GM12878 (cell line): ENCODE results near the gene SLCO3A1. TPM values are rescaled to one million over a fixed set of nuclear protein-coding genes. Genes with fewer than 3 reads are reported as not detected.

Experiments
- ATAC-seq: fragments of 200-7000 bp; cut with Tn5 transposase; 3 replicates; pipeline ENCODE4 v1.9.1; 2020; ENCODE audit warnings: mild to moderate bottlenecking, moderate library complexity
- BruUV-seq: library from RNA; stranded (reverse); fragments of 400-500 nt; replicated peaks from 2 replicates; lab custom pipeline; 2021; lab: Mats Ljungman, UMichigan
- CTCF ChIA-PET: fragments of 300-600 bp; sonication (Branson Sonifier 250); formaldehyde crosslinking; extraction: SDS; loops from one replicate; lab custom pipeline; 2021; ENCODE audit warnings: inconsistent platforms; lab: Yijun Ruan, JAX
- POLR2A ChIA-PET: fragments of 350-600 bp; formaldehyde crosslinking; extraction: SDS; loops from one replicate; lab custom pipeline; 2021; ENCODE audit warnings: inconsistent platforms; lab: Charles Lee
- RAD21 ChIA-PET: fragments of 300-600 bp; sonication (Branson Sonifier 250); formaldehyde crosslinking; loops from one replicate; lab custom pipeline; 2023; ENCODE audit warnings: antibody characterized with exemption; ENCODE audit not compliant: unreplicated experiment; lab: Charles Lee
- SMC1A ChIA-PET: fragments of 300-600 bp; sonication (Branson Sonifier 250); formaldehyde crosslinking; loops from one replicate; lab custom pipeline; 2023; ENCODE audit not compliant: unreplicated experiment, uncharacterized antibody; lab: Charles Lee
- DNase-seq: peaks from one replicate; pipeline ENCODE4 v3.0.0-alpha.2; 2011; ENCODE audit warnings: low read depth, low spot score
- FAIRE-seq: peaks from 3 replicates; lab custom pipeline; 2011; peaks lifted over from hg19 to GRCh38; lab: Jason Lieb, UNC
- H2AFZ ChIP-seq: 2 replicates; pipeline ENCODE4 v1.6.0; 2011; ENCODE audit warnings: low read depth, low read length, control low read depth; ENCODE audit not compliant: control insufficient read depth
- H3K27ac ChIP-seq: 2 replicates; pipeline ENCODE4 v1.5.1; 2011; ENCODE audit warnings: control low read depth; ENCODE audit not compliant: control insufficient read depth, insufficient read depth
- H3K27me3 ChIP-seq, 2 experiments: replicated peaks in 1 of 2; 2 replicates each; pipeline versions ENCODE4 v1.6.0 to v1.6.1; 2011; ENCODE audit warnings: low read length in 1 of 2; ENCODE audit not compliant: control insufficient read depth in 2 of 2, insufficient read depth in 2 of 2
- H3K36me3 ChIP-seq, 2 experiments: 2 replicates each; pipeline ENCODE4 v1.5.1; 2011; ENCODE audit warnings: low read length in 1 of 2; ENCODE audit not compliant: control insufficient read depth in 2 of 2, insufficient read depth in 2 of 2
- H3K4me1 ChIP-seq: 2 replicates; pipeline ENCODE4 v1.6.1; 2011; ENCODE audit warnings: mild to moderate bottlenecking, low read length, moderate library complexity, mixed read lengths; ENCODE audit not compliant: control insufficient read depth, insufficient read depth
- H3K4me2 ChIP-seq: 2 replicates; pipeline ENCODE4 v1.6.0; 2011; ENCODE audit warnings: control low read depth; ENCODE audit not compliant: control insufficient read depth, insufficient read depth
- H3K4me3 ChIP-seq: fragments of 200-600 bp; sonication (generic); 2 replicates; pipeline ENCODE4 v1.5.1; 2016
- H3K79me2 ChIP-seq: 2 replicates; pipeline ENCODE4 v1.6.0; 2011; ENCODE audit warnings: low read length; ENCODE audit not compliant: control insufficient read depth, insufficient read depth
- H3K9ac ChIP-seq: 2 replicates; pipeline ENCODE4 v1.8.0; 2011; ENCODE audit warnings: low read length, control low read depth, mixed read lengths; ENCODE audit not compliant: control insufficient read depth, insufficient read depth
- H3K9me3 ChIP-seq: replicated peaks from 3 replicates; pipeline ENCODE4 v1.5.1; 2011; ENCODE audit warnings: mild to moderate bottlenecking, low read length; ENCODE audit not compliant: control insufficient read depth, insufficient read depth
- H4K20me1 ChIP-seq: 2 replicates; pipeline ENCODE4 v1.6.0; 2011; ENCODE audit not compliant: control insufficient read depth, insufficient read depth
- ASH2L ChIP-seq: fragments of 300-600, 200-600 bp; sonication (generic); IDR thresholded peaks from 2 replicates; pipeline ENCODE4 v1.6.1; 2017; ENCODE audit warnings: low read depth, mild to moderate bottlenecking, borderline replicate concordance
- BRCA1 ChIP-seq: IDR thresholded peaks from 2 replicates; pipeline ENCODE4 v1.6.1; 2011; ENCODE audit warnings: low read depth, low read length, improper control_type of control experiment
- CBFB ChIP-seq: IDR thresholded peaks from 2 replicates; pipeline ENCODE4 v1.6.1; 2016; ENCODE audit warnings: antibody characterized with exemption, low read depth
- CEBPB ChIP-seq, 2 experiments: fragments of 150-350 bp in 1 of 2; IDR thresholded peaks; 2 replicates each; pipeline ENCODE4 v1.6.1; 2012 to 2014; ENCODE audit warnings: low read depth in 2 of 2, low read length in 2 of 2, borderline replicate concordance in 1 of 2, inconsistent platforms in 1 of 2
- GATAD2B ChIP-seq: fragments of 450-650 bp; conservative IDR thresholded peaks from 2 replicates; pipeline ENCODE4 v1.6.1; 2017; ENCODE audit warnings: low read depth, mild to moderate bottlenecking, moderate library complexity
- HDAC2 ChIP-seq: fragments of 200-600 bp; sonication (generic); IDR thresholded peaks from 2 replicates; pipeline ENCODE4 v1.6.1; 2017
- KDM1A ChIP-seq: fragments of 200-600 bp; sonication (generic); IDR thresholded peaks from 2 replicates; pipeline ENCODE4 v1.6.1; 2016; ENCODE audit warnings: borderline replicate concordance
- MYC ChIP-seq: IDR thresholded peaks from 2 replicates; pipeline ENCODE4 v1.6.1; 2011; ENCODE audit warnings: mild to moderate bottlenecking, low read length, moderate library complexity, inconsistent platforms; ENCODE audit not compliant: insufficient read depth, insufficient replicate concordance, insufficient read length, severe bottlenecking
- RELA ChIP-seq: fragments of 450-650 bp; IDR thresholded peaks from 2 replicates; pipeline ENCODE4 v1.8.0; 2014; ENCODE audit warnings: borderline replicate concordance; ENCODE audit not compliant: partially characterized antibody
- SREBF1 ChIP-seq: IDR thresholded peaks from 2 replicates; pipeline ENCODE4 v1.6.1; 2012; ENCODE audit warnings: mild to moderate bottlenecking, low read length
- TCF7 ChIP-seq: IDR thresholded peaks from 2 replicates; pipeline ENCODE4 v1.6.1; 2014; ENCODE audit warnings: antibody characterized with exemption, borderline replicate concordance
- YBX1 ChIP-seq: fragments of 450-650 bp; IDR thresholded peaks from 2 replicates; pipeline ENCODE4 v1.6.1; 2016; ENCODE audit warnings: antibody characterized with exemption
- ZBED1 ChIP-seq: IDR thresholded peaks from 2 replicates; pipeline ENCODE4 v1.6.1; 2016; ENCODE audit warnings: borderline replicate concordance
- ZZZ3 ChIP-seq: IDR thresholded peaks from 2 replicates; pipeline ENCODE4 v1.6.1; 2011; ENCODE audit warnings: low read depth; ENCODE audit not compliant: control insufficient read depth, insufficient read length
- WGBS: methylation state at CpG from one replicate; pipeline ENCODE4 v1.1.6; 2016; ENCODE audit warnings: low lambda C conversion rate; ENCODE audit not compliant: insufficient replicate concordance, insufficient coverage; ENCODE audit errors: missing lambda C conversion rate; 5-methylcytosine and 5-hydroxymethylcytosine counted together
- in situ Hi-C: fragments of 300-500 bp; cut with MboI; formaldehyde crosslinking; loops from 9 replicates; pipeline ENCODE4 v1.14.3; 2018; ENCODE audit warnings: mixed read lengths
- intact Hi-C: fragments of 100-400 bp; cut with micrococcal nuclease; formaldehyde crosslinking; loops from one replicate; pipeline ENCODE4 v1.14.2; 2022; ENCODE audit not compliant: unreplicated experiment
- polyA plus RNA-seq, 11 experiments: library from polyadenylated mRNA; depleted of rRNA in 4 of 11; unstranded in 6 of 11; stranded (reverse) in 5 of 11; fragments of >200 nt; fragmentation: Nextera tagmentation in 4 of 11; fragmentation: Illumina TruSeq in 1 of 11; extraction: Ambion mirVana in 4 of 11; extraction: Trizol in 1 of 11; gene quantifications; 1 replicate in 1 of 11; 2 replicates in 10 of 11; pipeline versions ENCODE4 v1.2.1 to v1.2.3, GENCODE V29; 2011 to 2016; ENCODE audit warnings: inconsistent platforms in 2 of 11, missing spikeins in 2 of 11, low read depth in 1 of 11
- total RNA-seq, 4 experiments: library from RNA; depleted of rRNA in 3 of 4; stranded (reverse); fragments of >200 nt in 3 of 4; fragmentation: Illumina TruSeq in 1 of 4; extraction: Trizol in 1 of 4; gene quantifications; 2 replicates each; pipeline versions ENCODE4 v1.2.1 to v1.2.3, GENCODE V29; 2013 to 2021
- TF ChIP-seq, protein P1 (sequence below): fragments of 450-650 bp; IDR thresholded peaks from 2 replicates; pipeline ENCODE4 v1.6.1; 2017; ENCODE audit warnings: borderline replicate concordance
- TF ChIP-seq, protein P2 (sequence below): IDR thresholded peaks from 2 replicates; pipeline ENCODE4 v1.6.1; 2012; ENCODE audit warnings: low read depth, low read length, improper control_type of control experiment
- TF ChIP-seq, protein P3 (sequence below): IDR thresholded peaks from 2 replicates; pipeline ENCODE4 v1.6.1; 2011; ENCODE audit warnings: borderline replicate concordance, low read depth, mild to moderate bottlenecking, moderate library complexity, mixed read lengths, low read length; ENCODE audit not compliant: insufficient read depth; ENCODE audit errors: extremely low read length
- TF ChIP-seq, protein P4 (sequence below): fragments of 450-650 bp; IDR thresholded peaks from 2 replicates; pipeline ENCODE4 v1.6.1; 2017; ENCODE audit warnings: mild to moderate bottlenecking, moderate library complexity

SLCO3A1 gene
- total and polyA plus RNA-seq, 10 of the 15 experiments (the other 5 are each of a cell fraction or from before 2014, with no cell fraction given), result 0.05 to 5.9 (median 0.31) TPM

DNA sequence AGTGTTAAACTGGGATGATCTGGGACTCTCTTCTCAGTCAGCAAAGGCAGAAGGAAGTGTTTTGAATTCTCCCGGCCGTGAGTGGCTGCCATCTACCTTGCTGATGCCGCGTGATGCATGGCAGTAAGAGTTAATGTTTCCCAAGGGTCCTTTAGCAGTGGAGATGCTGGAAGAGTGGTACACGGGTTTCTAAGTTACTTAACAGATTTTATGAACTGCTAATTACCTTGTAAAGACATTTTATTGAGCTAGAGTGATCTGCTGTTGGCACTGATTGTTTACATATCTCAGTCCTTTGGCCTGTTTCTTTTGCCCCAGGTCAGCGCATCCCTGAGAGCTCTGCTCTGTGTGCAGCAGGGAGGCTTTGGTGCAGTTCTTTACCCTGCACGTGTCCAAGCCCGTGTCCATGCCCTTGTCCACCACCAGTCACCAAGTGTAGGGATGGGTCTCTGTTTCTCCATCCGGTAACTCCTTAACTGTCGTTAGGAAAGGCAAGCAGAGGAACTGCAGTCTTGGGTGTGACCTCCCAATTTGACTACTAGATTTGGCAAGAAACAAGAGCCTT is 172.3 kb downstream of the SLCO3A1 start (continued):
- no peak for TF ChIP-seq MYC
- no peak for TF ChIP-seq YBX1
- no peak for TF ChIP-seq CEBPB (IDR thresholded peaks at IDR 0.05; ENCODE audit: borderline replicate concordance in 1 of 2, low read depth in 2 of 2, low read length in 2 of 2)
- TF ChIP-seq ZZZ3, result no peak
- TF ChIP-seq CBFB, result no peak
- TF ChIP-seq ASH2L, result no peak
- TF ChIP-seq, protein P1, sequence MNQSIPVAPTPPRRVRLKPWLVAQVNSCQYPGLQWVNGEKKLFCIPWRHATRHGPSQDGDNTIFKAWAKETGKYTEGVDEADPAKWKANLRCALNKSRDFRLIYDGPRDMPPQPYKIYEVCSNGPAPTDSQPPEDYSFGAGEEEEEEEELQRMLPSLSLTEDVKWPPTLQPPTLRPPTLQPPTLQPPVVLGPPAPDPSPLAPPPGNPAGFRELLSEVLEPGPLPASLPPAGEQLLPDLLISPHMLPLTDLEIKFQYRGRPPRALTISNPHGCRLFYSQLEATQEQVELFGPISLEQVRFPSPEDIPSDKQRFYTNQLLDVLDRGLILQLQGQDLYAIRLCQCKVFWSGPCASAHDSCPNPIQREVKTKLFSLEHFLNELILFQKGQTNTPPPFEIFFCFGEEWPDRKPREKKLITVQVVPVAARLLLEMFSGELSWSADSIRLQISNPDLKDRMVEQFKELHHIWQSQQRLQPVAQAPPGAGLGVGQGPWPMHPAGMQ, result no peak

DNA sequence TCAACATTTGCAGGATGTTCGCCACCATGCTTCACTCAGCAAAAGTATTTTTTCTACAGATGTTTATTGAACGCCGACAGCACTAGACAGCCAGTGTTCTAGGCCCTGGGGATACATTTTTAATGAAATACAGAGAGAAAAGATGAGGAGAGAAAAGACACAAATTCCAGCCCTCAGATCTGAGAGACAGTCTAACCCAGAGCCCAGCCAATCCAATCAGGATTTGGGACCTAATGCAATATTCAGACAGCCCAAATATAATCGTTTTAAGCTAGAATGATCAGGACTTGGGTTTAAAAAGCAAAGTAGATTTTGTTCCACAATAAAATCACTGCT is 174.8 kb downstream of the SLCO3A1 start:
- no peak for DNase-seq
- BruUV-seq, result no TSS peak
- intact Hi-C loops (no loop called here), in situ Hi-C loops (no loop called here)
- Histone ChIP-seq H3K36me3 (no peaks in the 10 kb centered on the region), H2AFZ (no peak overlapping the region), H3K79me2 (no peaks in the 10 kb centered on the region), H3K9ac (no peak overlapping the region), H3K27ac (no peak overlapping the region), H4K20me1 (no peaks in the 10 kb centered on the region), H3K27me3 (no peaks in the 10 kb centered on the region), H3K4me3 (no peak overlapping the region), H3K4me1 (no peaks in the 10 kb centered on the region), H3K4me2 (no peak overlapping the region), H3K9me3 (no peaks in the 10 kb centered on the region)
- ATAC-seq, result no peak
- POLR2A ChIA-PET, result no interaction called here
- 18% methylated on average over 4 of the region's 4 CpGs for WGBS
- no peak for FAIRE-seq
- CTCF ChIA-PET, result no interaction called here
- RAD21 ChIA-PET, result no interaction called here
- SMC1A ChIA-PET, result interaction anchor here (0.7 kb wide), 1 partner anchor 497 kb away, joined by 3 read pairs; no protein-coding TSS in a partner anchor
- TF ChIP-seq ZBED1 (no peak), CBFB (no peak), SREBF1 (no peak), KDM1A (no peak), HDAC2 (no peak), BRCA1 (no peak), ZZZ3 (no peak), GATAD2B (no peak), RELA (no peak), TCF7 (no peak)
- TF ChIP-seq, protein P2, sequence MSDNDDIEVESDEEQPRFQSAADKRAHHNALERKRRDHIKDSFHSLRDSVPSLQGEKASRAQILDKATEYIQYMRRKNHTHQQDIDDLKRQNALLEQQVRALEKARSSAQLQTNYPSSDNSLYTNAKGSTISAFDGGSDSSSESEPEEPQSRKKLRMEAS, result no peak
- TF ChIP-seq, protein P3, sequence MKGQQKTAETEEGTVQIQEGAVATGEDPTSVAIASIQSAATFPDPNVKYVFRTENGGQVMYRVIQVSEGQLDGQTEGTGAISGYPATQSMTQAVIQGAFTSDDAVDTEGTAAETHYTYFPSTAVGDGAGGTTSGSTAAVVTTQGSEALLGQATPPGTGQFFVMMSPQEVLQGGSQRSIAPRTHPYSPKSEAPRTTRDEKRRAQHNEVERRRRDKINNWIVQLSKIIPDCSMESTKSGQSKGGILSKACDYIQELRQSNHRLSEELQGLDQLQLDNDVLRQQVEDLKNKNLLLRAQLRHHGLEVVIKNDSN, result no peak
- TF ChIP-seq, protein P4, sequence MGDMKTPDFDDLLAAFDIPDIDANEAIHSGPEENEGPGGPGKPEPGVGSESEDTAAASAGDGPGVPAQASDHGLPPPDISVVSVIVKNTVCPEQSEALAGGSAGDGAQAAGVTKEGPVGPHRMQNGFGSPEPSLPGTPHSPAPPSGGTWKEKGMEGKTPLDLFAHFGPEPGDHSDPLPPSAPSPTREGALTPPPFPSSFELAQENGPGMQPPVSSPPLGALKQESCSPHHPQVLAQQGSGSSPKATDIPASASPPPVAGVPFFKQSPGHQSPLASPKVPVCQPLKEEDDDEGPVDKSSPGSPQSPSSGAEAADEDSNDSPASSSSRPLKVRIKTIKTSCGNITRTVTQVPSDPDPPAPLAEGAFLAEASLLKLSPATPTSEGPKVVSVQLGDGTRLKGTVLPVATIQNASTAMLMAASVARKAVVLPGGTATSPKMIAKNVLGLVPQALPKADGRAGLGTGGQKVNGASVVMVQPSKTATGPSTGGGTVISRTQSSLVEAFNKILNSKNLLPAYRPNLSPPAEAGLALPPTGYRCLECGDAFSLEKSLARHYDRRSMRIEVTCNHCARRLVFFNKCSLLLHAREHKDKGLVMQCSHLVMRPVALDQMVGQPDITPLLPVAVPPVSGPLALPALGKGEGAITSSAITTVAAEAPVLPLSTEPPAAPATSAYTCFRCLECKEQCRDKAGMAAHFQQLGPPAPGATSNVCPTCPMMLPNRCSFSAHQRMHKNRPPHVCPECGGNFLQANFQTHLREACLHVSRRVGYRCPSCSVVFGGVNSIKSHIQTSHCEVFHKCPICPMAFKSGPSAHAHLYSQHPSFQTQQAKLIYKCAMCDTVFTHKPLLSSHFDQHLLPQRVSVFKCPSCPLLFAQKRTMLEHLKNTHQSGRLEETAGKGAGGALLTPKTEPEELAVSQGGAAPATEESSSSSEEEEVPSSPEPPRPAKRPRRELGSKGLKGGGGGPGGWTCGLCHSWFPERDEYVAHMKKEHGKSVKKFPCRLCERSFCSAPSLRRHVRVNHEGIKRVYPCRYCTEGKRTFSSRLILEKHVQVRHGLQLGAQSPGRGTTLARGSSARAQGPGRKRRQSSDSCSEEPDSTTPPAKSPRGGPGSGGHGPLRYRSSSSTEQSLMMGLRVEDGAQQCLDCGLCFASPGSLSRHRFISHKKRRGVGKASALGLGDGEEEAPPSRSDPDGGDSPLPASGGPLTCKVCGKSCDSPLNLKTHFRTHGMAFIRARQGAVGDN, result no peak
